ENCODE results near the gene SPECC1.
"Not testable (repeated sequence)": the region's sequence is repeated elsewhere in the genome, so short reads cannot be mapped to it uniquely, and the experiment has no call there.

The SPECC1 gene

GRCh38 chr17:20315311-20315710 is 306.2 kb downstream of the SPECC1 start:
- no peak for DNase-seq (ENCODE audit: low read depth)

GRCh38 chr17:20315821-20316220 is 306.7 kb downstream of the SPECC1 start:
- no peak for DNase-seq (ENCODE audit: low read depth)

- not testable (repeated sequence) for DNase-seq (ENCODE audit: low read depth)
Observed at GRCh38 chr17:20320535-20321229, 311.5 kb downstream of the SPECC1 start.

GRCh38 chr17:20321357-20321756 is 312.2 kb downstream of the SPECC1 start:
- not testable (repeated sequence) for DNase-seq (ENCODE audit: low read depth)

- not testable (repeated sequence) for DNase-seq (ENCODE audit: low read depth)
Observed at GRCh38 chr17:20327739-20328138, 318.6 kb downstream of the SPECC1 start.

GRCh38 chr17:20351405-20351804 is 342.2 kb downstream of the SPECC1 start:
- not testable (repeated sequence) for DNase-seq (ENCODE audit: low read depth)

- not testable (repeated sequence) for DNase-seq (ENCODE audit: low read depth)
Observed at GRCh38 chr17:20352567-20352966, 343.4 kb downstream of the SPECC1 start.

GRCh38 chr17:20363846-20364245 is 354.7 kb downstream of the SPECC1 start:
- not testable (repeated sequence) for DNase-seq (ENCODE audit: low read depth)
